HUES64 (cell line): ENCODE results near the gene PCDHGB7.
A peak's percentile ranks its signal among the peaks of the same experiment; 100 is the strongest.
"Not testable (repeated sequence)": the region's sequence is repeated elsewhere in the genome, so short reads cannot be mapped to it uniquely, and the experiment has no call there.

ENCODE experiments used
- H3K27ac ChIP-seq: 2 replicates; pipeline ENCODE4 v1.7.0; 2013; ENCODE audit warnings: low read depth, low read length, inconsistent platforms
- H3K27me3 ChIP-seq: 2 replicates; pipeline ENCODE4 v1.6.1; 2013; ENCODE audit warnings: mild to moderate bottlenecking, low read length; ENCODE audit not compliant: insufficient read depth
- H3K36me3 ChIP-seq: 2 replicates; pipeline ENCODE4 v1.6.1; 2013; ENCODE audit warnings: mild to moderate bottlenecking, low read length; ENCODE audit not compliant: insufficient read depth
- H3K4me1 ChIP-seq: 2 replicates; pipeline ENCODE4 v1.6.1; 2013; ENCODE audit warnings: mild to moderate bottlenecking, low read length, moderate library complexity; ENCODE audit not compliant: insufficient read depth
- H3K4me3 ChIP-seq: 2 replicates; pipeline ENCODE4 v1.5.1; 2013; ENCODE audit warnings: mild to moderate bottlenecking, low read length, moderate library complexity
- H3K9ac ChIP-seq: 2 replicates; pipeline ENCODE4 v1.6.1; 2013; ENCODE audit warnings: mild to moderate bottlenecking, low read depth, low read length
- H3K9me3 ChIP-seq: 2 replicates; pipeline ENCODE4 v1.6.1; 2013; ENCODE audit warnings: low read depth, low read length; ENCODE audit not compliant: insufficient read depth
- WGBS: fragments of 150-250, 120-280 bp; methylation state at CpG from one replicate; pipeline ENCODE4 v1.1.7; 2013; ENCODE audit warnings: missing lambda C conversion rate; 5-methylcytosine and 5-hydroxymethylcytosine counted together

The PCDHGB7 gene

DNA sequence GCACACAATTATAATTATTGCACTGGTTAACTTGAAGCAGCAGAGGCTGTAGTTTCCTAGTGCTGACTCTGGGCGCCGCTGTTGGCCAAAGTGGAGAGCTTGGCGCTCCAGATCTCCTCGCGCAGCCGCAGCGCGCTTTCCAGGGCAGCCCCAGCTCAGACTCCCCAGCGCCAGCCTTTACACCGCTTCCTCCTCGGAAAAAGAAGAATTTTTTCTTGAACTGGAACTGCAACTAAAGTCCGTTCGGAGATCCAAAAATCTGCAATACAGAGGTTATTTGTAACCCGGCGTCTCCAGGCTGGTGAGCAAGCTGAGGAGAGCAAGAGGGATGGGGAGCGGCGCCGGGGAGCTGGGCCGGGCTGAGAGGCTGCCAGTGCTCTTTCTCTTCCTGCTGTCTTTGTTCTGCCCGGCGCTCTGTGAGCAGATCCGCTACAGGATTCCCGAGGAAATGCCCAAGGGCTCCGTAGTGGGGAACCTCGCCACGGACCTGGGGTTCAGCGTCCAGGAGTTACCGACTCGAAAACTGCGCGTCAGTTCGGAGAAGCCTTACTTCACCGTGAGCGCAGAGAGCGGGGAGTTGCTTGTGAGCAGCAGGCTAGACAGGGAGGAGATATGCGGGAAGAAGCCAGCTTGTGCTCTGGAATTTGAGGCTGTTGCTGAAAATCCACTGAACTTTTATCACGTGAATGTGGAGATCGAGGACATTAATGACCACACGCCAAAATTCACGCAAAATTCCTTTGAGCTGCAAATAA lies 29.7 kb upstream of the PCDHGB7 start, which contains the start of gene PCDHGB4:
Gene PCDHGB4 (plus strand): TSS at position 142 of the 755 bp plus-strand sequence. CDS start 187 bp downstream, at position 329.
- H3K4me3 ChIP-seq, result peak within 1 kb of the TSS; percentile 59
- H3K27me3 ChIP-seq, H3K27ac ChIP-seq, H3K4me1 ChIP-seq, H3K9ac ChIP-seq: not testable (repeated sequence)
- H3K9me3 ChIP-seq, result peaks cover 77% of the 10 kb centered on the region
- peaks cover 19% of the 10 kb centered on the region; the same call in 1 of the 2 replicates for H3K36me3 ChIP-seq
- 79% methylated on average over 18 of the region's 40 CpGs for WGBS

DNA sequence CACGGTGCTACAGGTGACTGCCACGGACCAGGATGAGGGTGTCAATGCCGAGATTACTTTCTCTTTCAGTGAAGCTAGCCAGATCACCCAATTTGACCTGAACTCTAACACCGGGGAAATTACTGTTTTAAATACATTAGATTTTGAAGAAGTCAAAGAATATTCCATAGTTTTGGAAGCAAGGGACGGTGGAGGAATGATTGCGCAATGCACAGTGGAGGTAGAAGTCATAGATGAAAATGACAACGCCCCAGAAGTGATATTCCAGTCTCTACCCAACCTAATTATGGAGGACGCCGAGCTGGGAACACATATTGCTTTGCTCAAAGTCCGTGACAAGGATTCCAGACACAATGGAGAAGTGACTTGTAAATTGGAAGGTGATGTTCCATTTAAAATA lies 28.8 kb upstream of the PCDHGB7 start:
- H3K36me3 ChIP-seq, result peaks cover 28% of the 10 kb centered on the region; the same call in 1 of the 2 replicates
- WGBS, result 94% methylated on average over 10 of the region's 10 CpGs
- H3K9ac ChIP-seq, result no peak overlapping the region
- peaks cover 77% of the 10 kb centered on the region for H3K9me3 ChIP-seq
- H3K4me1 ChIP-seq, result no peaks in the 10 kb centered on the region
- no peaks in the 10 kb centered on the region for H3K27me3 ChIP-seq
- no peak overlapping the region for H3K27ac ChIP-seq
- H3K4me3 ChIP-seq, result peak overlapping the region; percentile 12; the same call in 1 of the 2 replicates

DNA sequence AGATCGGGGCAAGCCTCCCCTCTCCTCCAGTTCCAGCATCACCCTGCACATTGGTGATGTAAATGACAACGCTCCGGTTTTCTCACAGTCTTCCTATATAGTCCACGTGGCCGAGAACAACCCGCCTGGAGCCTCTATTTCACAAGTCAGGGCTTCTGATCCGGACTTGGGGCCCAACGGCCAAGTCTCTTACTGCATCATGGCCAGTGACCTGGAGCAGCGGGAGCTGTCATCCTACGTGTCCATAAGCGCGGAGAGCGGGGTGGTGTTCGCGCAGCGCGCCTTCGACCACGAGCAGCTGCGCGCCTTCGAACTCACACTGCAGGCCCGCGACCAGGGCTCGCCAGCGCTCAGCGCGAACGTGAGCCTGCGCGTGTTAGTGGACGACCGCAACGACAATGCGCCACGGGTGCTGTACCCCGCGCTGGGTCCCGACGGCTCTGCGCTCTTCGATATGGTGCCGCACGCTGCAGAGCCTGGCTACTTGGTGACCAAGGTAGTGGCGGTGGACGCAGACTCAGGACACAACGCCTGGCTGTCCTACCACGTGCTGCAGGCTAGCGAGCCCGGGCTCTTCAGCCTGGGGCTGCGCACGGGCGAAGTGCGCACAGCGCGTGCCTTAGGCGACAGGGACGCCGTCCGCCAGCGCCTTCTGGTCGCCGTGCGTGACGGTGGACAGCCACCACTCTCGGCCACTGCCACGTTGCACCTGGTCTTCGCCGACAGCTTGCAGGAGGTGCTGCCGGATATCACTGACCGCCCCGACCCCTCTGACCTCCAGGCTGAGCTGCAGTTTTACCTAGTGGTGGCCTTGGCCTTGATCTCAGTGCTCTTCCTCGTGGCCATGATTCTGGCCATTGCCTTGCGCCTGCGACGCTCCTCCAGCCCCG lies 28.1 kb upstream of the PCDHGB7 start:
- Histone ChIP-seq H3K27me3 (no peaks in the 10 kb centered on the region), H3K9ac (no peak overlapping the region), H3K36me3 (peaks cover 28% of the 10 kb centered on the region; the same call in 1 of the 2 replicates), H3K4me3 (peak overlapping the region; percentile 12; the same call in 1 of the 2 replicates), H3K9me3 (peaks cover 78% of the 10 kb centered on the region), H3K4me1 (no peaks in the 10 kb centered on the region), H3K27ac (no peak overlapping the region)
- WGBS, result 97% methylated on average over 77 of the region's 77 CpGs

DNA sequence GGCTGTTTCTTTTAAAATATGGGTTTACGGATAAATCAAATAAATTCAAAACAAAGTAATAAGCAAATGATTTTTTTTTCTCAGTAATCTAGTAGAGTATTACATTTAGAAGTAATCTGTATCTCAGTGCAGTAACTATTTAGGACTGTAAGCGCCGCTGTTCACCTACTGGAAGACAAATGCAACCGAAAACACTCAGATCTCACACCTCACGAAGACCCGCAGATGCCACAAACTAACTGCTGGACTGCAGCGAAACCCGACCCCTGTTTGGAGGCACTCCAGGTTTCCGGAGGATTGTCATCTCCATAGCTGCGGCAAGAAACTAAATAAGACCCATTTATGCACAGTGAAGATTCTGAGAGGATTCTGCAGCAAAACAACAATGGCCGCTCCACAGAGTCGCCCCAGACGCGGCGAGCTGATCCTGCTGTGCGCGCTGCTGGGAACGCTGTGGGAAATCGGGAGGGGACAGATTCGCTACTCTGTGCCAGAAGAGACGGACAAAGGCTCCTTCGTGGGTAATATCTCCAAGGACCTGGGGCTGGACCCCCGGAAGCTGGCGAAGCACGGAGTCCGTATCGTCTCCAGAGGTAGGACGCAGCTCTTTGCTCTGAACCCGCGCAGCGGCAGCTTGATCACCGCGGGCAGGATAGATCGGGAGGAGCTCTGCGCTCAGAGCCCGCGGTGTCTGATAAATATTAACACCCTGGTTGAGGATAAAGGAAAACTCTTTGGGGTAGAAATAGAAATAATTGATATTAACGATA lies 24.9 kb upstream of the PCDHGB7 start, which contains the start of gene PCDHGA8:
Gene PCDHGA8 (plus strand): TSS at position 205 of the 770 bp plus-strand sequence. CDS start 181 bp downstream, at position 386.
- H3K4me1 ChIP-seq, result no peaks in the 10 kb centered on the region
- no peak within 1 kb of the TSS for H3K27ac ChIP-seq
- no peak within 1 kb of the TSS for H3K9ac ChIP-seq
- peaks cover 85% of the 10 kb centered on the region for H3K9me3 ChIP-seq
- 96% methylated on average over 37 of the region's 38 CpGs for WGBS
- peaks cover 28% of the 10 kb centered on the region; the same call in 1 of the 2 replicates for H3K36me3 ChIP-seq
- H3K27me3 ChIP-seq, result no peaks in the 10 kb centered on the region
- H3K4me3 ChIP-seq, result no peak within 1 kb of the TSS

DNA sequence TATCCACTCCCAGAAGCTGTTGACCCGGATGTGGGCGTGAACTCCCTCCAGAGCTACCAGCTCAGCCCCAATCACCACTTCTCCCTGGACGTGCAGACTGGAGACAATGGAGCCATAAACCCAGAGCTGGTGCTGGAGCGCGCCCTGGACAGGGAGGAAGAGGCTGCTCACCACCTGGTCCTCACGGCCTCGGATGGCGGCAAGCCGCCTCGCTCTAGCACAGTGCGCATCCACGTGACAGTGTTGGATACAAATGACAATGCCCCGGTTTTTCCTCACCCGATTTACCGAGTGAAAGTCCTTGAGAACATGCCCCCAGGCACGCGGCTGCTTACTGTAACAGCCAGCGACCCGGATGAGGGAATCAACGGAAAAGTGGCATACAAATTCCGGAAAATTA lies 24.2 kb upstream of the PCDHGB7 start:
- Histone ChIP-seq H3K9ac (no peak overlapping the region), H3K4me3 (no peak overlapping the region), H3K36me3 (peaks cover 28% of the 10 kb centered on the region; the same call in 1 of the 2 replicates), H3K4me1 (no peaks in the 10 kb centered on the region), H3K9me3 (peaks cover 85% of the 10 kb centered on the region), H3K27me3 (no peaks in the 10 kb centered on the region), H3K27ac (no peak overlapping the region)
- 94% methylated on average over 21 of the region's 21 CpGs for WGBS

DNA sequence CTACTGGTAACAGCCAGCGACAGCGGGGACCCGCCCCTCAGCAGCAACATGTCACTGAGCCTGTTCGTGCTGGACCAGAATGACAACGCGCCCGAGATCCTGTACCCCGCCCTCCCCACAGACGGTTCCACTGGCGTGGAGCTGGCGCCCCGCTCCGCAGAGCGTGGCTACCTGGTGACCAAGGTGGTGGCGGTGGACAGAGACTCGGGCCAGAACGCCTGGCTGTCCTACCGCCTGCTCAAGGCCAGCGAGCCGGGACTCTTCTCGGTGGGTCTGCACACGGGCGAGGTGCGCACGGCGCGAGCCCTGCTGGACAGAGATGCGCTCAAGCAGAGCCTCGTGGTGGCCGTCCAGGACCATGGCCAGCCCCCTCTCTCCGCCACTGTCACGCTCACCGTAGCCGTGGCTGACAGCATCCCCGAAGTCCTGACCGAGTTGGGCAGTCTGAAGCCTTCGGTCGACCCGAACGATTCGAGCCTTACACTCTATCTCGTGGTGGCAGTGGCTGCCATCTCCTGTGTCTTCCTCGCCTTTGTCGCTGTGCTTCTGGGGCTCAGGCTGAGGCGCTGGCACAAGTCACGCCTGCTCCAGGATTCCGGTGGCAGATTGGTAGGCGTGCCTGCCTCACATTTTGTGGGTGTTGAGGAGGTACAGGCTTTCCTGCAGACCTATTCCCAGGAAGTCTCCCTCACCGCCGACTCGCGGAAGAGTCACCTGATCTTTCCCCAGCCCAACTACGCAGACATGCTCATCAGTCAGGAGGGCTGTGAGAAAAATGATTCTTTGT lies 22.9 kb upstream of the PCDHGB7 start:
- not testable (repeated sequence) for H3K9ac ChIP-seq, H3K27me3 ChIP-seq, H3K4me1 ChIP-seq, H3K4me3 ChIP-seq, H3K27ac ChIP-seq
- WGBS, result 95% methylated on average over 41 of the region's 53 CpGs
- Histone ChIP-seq H3K9me3 (peaks cover 84% of the 10 kb centered on the region), H3K36me3 (peaks cover 22% of the 10 kb centered on the region; the same call in 1 of the 2 replicates)

DNA sequence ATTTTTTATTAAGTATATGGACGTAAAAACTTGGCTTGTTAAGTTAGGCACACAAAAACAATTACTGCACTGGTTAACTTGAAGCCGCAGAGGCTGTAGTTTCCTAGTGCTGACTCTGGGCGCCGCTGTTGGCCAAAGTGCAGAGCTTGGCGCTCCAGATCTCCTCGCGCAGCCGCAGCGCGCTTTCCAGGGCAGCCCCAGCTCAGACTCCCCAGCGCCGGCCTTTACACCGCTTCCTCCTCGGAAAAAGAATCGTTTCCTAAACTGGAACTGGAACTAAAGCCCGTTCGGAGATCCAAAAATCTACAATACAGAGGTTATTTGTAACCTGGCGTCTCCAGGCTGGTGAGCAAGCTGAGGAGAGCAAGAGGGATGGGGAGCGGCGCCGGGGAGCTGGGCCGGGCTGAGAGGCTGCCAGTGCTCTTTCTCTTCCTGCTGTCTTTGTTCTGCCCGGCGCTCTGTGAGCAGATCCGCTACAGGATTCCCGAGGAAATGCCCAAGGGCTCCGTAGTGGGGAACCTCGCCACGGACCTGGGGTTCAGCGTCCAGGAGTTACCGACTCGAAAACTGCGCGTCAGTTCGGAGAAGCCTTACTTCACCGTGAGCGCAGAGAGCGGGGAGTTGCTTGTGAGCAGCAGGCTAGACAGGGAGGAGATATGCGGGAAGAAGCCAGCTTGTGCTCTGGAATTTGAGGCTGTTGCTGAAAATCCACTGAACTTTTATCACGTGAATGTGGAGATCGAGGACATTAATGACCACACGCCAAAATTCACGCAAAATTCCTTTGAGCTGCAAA lies 19.5 kb upstream of the PCDHGB7 start, which contains the start of gene PCDHGB5:
Gene PCDHGB5 (plus strand): TSS at position 192 of the 796 bp plus-strand sequence. CDS start 181 bp downstream, at position 373.
- 74% methylated on average over 21 of the region's 43 CpGs for WGBS
- H3K27me3 ChIP-seq, H3K36me3 ChIP-seq, H3K27ac ChIP-seq, H3K4me1 ChIP-seq: not testable (repeated sequence)
- H3K4me3 ChIP-seq, result peak within 1 kb of the TSS; percentile 41
- peaks cover 65% of the 10 kb centered on the region for H3K9me3 ChIP-seq
- H3K9ac ChIP-seq, result peak within 1 kb of the TSS; percentile 40; the same call in 1 of the 2 replicates

DNA sequence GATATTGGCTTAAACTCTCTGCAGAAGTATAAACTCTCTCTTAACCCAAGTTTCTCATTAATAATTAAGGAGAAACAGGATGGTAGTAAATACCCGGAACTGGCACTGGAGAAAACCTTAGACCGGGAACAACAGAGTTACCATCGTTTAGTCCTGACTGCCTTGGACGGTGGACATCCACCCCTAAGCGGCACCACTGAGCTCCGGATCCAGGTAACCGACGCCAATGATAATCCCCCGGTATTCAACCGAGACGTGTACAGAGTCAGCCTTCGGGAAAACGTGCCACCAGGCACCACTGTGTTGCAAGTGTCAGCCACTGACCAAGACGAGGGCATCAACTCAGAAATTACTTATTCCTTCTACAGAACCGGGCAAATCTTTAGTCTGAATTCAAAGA lies 18.9 kb upstream of the PCDHGB7 start:
- no peaks in the 10 kb centered on the region for H3K27me3 ChIP-seq
- H3K9ac ChIP-seq, result no peak overlapping the region
- no peak overlapping the region for H3K4me3 ChIP-seq
- no peak overlapping the region for H3K27ac ChIP-seq
- 94% methylated on average over 15 of the region's 15 CpGs for WGBS
- H3K4me1 ChIP-seq, result no peaks in the 10 kb centered on the region
- H3K9me3 ChIP-seq, result peaks cover 62% of the 10 kb centered on the region
- H3K36me3 ChIP-seq, result peaks cover 1% of the 10 kb centered on the region; the same call in 1 of the 2 replicates

DNA sequence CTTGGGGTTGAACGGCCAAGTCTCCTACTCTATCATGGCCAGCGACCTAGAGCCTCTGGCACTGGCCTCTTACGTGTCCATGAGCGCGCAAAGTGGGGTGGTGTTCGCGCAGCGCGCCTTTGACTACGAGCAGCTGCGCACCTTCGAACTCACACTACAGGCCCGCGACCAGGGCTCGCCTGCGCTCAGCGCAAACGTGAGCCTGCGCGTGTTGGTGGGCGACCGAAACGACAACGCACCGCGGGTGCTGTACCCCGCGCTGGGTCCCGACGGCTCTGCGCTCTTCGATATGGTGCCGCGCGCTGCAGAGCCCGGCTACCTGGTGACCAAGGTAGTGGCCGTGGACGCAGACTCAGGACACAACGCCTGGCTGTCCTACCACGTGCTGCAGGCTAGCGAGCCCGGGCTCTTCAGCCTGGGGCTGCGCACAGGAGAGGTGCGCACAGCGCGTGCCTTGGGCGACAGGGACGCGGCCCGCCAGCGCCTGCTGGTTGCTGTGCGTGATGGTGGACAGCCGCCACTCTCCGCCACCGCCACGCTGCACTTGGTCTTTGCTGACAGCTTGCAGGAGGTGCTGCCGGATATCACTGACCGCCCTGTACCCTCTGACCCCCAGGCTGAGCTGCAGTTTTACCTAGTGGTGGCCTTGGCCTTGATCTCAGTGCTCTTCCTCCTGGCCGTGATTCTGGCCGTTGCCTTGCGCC lies 17.8 kb upstream of the PCDHGB7 start:
- Histone ChIP-seq H3K9me3 (peaks cover 52% of the 10 kb centered on the region), H3K4me1 (no peaks in the 10 kb centered on the region)
- WGBS, result 97% methylated on average over 61 of the region's 61 CpGs

More for the DNA sequence above, 17.8 kb upstream of the PCDHGB7 start:
- no peak overlapping the region for H3K27ac ChIP-seq
- no peaks in the 10 kb centered on the region for H3K27me3 ChIP-seq
- H3K9ac ChIP-seq, result no peak overlapping the region
- H3K4me3 ChIP-seq, result no peak overlapping the region
- no peaks in the 10 kb centered on the region; the same call in 1 of the 2 replicates for H3K36me3 ChIP-seq
